ENCODE measurements around the gene SPAG16.
"Not testable (repeated sequence)": the region's sequence is repeated elsewhere in the genome, so short reads cannot be mapped to it uniquely, and the experiment has no call there.

The SPAG16 gene

DNA sequence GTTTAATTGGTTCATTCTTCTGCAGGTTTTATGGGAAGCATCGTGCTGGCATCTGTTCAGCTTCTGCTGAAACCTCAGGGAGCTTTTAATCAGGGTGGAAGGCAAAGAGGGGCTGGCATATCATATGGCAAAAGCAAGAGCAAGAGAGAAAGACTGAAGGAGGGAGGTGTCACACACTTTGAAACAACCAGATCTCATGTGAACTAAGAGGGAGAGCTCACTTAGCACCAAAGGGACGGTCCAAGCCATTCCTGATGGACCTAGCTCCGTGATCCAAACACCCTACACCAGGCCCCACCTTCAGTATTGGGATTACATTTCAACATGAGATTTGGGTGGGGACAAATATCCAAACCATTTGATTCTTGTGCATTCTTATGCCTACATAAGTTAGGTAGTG is 563.1 kb downstream of the SPAG16 start:
- no peak for DNase-seq

DNA sequence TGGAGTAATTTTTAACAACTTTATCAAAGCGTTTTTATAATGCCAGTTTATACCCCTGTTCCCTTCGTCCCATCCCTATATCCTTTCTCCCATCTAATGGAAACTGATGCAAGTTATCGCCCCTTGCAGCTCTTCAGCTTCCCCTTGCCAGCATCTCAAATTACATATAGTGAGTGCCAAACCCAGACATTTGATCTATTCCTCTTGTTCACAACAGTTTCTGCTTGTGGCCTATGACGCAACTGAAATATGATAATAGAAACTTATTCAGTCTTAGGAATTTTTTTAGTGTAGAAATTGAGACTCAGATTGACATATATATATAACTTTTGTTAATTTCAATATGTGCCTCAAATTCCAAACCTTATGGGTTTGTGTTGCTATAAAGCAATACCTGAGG is 564.4 kb downstream of the SPAG16 start:
- DNase-seq = no peak

DNA sequence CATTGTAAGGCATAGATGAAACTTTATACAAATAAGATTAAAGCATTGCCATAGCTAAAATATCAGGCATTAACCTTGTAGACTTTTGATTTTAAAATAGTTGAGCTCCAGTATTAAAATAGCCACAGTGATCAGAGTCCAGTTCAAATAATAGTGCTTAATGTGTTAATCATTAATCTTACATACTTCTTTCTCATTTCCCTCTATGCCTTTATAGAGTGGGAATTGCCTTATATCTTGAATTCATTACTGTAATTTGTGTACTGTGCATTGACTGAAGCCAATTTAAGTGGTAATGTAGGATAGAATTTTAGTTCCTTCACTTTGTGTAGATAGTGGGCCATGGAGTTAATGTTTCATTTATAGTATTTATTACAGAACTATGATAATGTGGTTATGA is 577.4 kb downstream of the SPAG16 start:
- DNase-seq = no peak

DNA sequence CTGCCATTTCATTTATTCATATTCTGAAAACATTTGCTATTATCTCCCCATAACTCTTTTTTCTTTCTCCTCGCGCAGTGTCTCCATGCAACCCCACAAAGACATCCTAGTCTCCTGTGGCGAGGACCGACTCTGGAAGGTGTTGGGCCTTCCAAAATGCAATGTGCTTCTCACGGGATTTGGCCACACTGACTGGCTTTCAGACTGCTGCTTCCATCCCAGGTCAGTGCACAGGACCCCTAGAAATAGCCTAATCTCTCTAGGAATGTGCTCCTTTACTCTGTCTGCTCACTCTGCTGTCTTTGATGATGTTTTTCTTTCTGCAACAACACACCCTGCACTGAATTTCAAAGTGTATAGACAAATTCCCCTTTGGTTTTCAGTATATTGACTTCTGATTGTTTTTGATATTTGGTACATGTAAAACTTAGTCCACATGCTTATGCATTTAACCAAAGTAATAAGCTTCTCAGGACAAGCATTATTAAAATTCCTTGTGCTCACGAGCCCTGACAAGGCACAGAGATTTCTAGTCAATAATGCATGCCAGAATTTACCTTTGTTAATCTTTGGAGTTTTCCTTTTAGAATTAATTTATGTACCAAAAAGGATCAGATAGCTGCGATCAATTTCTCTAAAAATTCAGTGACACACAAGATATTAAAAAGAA is 578.3 kb downstream of the SPAG16 start:
- no peak for DNase-seq

DNA sequence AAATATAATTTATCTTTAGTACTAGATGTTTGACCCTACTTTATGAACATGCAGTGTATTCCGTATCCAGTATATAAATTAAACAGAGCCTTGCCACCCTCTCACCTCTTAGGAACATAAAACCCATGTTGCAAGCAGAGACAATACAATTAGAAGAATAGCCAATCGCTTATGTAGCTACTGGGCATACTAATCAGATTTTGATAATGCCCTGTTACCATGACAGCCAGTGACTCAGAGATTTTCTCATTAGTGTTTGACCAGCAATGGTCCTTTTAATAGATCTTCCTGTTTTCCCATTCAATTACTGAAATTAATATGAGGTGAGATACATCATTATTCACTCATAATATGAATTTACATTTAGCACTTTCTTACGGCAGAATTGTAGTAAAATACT is 579.3 kb downstream of the SPAG16 start:
- DNase-seq = no peak

- DNase-seq = no peak
Observed at GRCh38 chr2:213868526-213868925, 584.3 kb downstream of the SPAG16 start.

DNA sequence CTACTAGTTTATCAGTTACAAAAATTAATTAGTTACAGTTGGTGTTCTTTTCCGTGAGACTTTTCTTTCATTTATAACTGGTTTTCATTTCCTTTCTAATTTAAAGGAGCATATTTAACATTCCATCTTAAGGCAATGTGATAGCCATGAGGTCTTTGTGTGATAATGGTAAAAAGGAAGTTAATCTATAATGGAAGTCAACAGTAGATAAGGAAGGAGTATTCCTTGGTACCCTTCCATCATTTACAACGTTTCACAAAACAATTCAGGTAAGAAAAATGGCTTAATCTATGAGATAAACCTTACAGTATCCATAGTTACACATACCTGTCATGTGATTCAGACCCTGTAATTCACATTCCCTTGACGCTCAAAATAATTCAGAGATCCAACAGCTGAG is 601.2 kb downstream of the SPAG16 start:
- no peak for DNase-seq

DNA sequence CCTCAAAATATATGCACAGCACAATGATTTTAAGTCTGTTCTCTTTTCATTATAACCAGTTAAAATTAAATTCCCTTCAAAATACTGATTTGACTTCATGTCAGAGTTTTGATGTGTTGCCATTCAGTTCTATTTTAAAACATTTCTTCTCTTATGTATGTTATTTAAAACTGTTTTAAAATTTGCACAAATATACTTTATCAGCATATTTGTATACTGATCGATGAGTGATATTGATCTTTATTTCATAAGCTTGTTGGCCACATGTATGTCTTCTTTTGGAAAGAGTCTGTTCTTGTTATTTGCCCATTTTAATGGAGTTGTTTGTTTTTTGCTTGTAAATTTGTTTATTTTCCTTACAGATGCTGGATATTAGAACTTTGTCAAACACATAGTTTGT is 630.2 kb downstream of the SPAG16 start:
- no peak for DNase-seq

- no peak for DNase-seq
Observed at GRCh38 chr2:213920014-213920413, 635.8 kb downstream of the SPAG16 start.

- peak; percentile 44 for DNase-seq
Observed at GRCh38 chr2:213923543-213923942, 639.3 kb downstream of the SPAG16 start.

DNA sequence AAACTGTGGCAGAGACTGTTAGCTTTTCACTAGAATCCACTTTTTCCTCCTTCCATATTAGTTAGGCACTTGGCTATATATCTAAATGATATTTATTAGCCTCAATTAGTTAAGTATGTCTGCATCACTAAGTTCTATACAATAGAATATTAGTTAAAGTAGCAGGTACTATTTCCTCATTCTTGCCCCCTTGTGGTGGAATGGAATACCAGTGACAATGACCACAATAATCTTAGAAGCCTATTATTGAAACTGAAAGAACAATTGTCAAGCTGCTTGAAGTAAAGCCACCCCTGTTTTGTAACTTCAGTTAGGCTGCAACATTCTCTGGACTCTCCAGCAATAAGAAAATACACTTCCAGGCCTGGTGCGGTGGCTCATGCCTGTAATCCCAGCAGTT is 650.3 kb downstream of the SPAG16 start:
- no peak for DNase-seq

- DNase-seq = no peak
Observed at GRCh38 chr2:213958086-213958485, 673.8 kb downstream of the SPAG16 start.

DNA sequence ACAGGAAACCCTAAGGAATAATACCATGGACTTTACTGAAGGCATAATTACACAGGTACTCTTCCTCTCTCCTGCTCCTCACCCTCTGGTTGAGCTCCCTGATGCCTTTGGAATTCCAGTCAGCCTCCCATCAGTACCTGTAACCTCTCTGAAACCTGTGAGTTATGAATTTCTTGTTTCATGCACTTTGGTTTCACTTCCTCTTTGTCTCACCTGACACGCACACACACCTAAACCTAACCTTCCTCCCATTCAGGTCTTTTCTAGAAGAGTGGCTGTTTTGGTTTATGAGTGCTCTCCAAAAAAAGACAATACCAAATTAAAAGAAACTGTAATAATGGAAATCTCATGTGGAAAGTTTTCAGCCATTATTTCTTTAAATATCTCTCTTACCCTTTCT is 675.3 kb downstream of the SPAG16 start:
- DNase-seq = no peak

- no peak for DNase-seq
Observed at GRCh38 chr2:213971536-213971935, 687.3 kb downstream of the SPAG16 start.

- no peak for DNase-seq
Observed at GRCh38 chr2:213980883-213981282, 696.6 kb downstream of the SPAG16 start.

GRCh38 chr2:213989207-213989606 is 704.9 kb downstream of the SPAG16 start:
- no peak for DNase-seq

DNA sequence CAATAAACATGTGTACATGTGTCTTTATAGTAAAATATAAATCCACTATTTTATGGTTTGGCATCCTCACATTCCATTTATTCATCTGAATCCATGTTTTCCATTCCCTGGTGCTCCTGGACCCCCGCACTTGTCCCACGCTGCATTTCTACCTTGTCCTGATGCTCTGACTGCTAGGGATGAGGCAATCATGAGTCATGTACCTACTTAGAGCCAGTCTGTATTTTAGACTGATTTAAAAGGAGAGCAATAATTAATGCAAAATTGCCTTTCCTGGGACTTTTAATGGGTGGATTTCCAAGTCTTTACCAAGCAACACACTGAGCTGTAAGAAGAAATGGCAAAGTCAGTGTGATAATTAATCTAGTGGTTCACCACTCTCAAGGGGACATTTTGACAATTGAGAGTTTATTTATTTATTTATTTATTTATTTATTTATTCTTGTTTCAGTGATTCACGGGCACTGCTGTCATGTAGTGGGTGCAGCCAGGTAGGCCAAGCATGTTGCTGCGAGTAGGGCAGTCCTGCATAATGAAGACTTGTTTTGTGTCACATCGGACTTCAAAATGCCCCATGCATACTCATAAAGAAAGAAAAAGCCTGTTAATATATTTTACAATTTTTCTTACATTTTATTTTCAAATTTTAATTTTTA is 707.3 kb downstream of the SPAG16 start:
- DNase-seq = no peak

DNA sequence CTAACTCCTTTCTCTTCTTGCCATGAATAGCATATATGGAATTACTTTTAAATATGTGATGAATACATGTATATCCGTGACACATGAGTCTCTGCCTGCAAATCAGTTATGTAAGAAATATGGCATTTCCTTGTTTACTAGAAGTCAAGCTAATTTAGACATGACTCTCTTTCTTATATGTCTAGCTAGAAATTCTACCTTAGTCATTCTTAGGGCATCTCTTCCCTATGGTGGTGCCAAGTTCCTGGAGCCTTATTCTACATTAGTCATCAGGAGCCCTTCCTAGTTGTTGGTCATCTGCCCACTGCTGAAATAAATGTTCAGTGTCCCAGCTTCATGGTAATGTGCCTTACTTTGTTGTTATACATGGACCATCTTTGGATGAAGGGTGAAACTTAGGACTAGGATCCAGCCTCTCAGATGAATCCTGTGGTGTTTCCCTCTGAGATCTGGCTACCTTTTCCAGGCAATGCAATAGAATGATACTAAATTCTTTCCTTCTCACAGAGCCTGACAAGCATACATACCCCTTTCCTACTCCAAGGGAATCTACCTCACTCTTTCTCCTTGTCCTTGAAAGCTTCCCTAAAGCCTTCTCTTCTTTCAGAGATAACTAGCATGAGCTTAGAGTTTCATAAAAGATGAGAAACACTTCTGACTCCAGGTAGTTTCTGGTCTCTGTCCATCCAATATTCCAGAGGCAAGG is 711.3 kb downstream of the SPAG16 start:
- DNase-seq = no peak

DNA sequence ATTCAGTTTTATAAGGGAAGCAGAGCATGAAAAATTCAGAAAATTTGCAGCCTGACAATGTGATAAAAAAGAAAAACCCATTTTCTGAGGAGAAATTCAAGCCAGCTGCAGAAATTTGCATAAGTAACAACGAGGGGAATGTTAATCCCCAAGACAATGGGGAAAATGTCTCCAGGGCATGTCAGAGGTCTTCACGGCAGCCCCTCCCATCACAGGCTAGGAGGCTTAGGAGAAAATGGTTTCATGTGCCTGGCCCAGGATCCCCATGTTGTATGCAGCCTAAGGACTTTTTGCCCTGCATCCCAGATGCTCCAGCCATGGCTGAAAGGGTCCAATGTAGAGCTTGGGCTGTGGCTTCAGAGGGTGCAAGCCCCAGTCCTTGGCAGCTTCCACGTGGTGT is 714.7 kb downstream of the SPAG16 start:
- DNase-seq = not testable (repeated sequence)

DNA sequence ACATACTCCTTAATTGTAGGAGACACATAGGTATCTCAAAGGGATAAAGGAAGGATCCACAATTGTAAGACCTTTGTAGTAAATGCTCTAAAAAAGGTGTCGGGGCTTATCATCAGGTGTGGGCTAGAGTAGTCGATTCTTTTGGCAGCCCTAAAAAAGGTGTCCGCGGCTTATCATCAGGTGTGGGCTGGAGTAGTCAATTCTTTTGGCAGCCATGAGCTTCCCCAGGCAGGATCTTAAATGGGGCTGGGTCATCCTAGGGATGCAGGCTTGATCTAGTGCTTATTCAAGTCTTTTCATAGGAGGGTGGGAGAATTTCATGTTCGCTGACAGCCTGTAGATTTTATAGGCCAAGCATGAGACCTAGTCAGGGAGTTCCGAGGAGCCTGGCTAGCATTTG is 720.2 kb downstream of the SPAG16 start:
- no peak for DNase-seq

GRCh38 chr2:214005337-214005736 is 721.1 kb downstream of the SPAG16 start:
- no peak for DNase-seq

GRCh38 chr2:214006601-214007000 is 722.3 kb downstream of the SPAG16 start:
- no peak for DNase-seq

DNA sequence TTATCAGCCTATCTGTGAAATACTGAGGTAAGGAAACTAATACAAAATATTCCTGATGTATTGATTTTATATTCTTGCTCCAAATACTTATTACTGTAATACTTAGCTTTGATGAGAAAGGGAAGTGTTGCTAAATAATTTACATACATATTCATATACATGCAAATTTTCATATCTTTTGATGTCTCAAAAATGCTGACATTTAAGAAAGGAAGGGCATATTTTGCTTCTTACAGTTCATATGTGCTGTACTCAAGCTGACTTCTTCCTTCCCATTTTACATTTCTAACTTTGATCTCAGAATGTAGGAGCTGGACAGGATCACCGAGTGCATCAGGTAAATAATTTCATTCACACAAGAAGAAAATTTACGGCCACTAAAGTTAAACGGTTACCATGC is 727.4 kb downstream of the SPAG16 start:
- DNase-seq = no peak

GRCh38 chr2:214014551-214015220 is 730.4 kb downstream of the SPAG16 start:
- no peak for DNase-seq
